Calu3 (cell line): ENCODE results near the gene PKMYT1. TPM values are rescaled to one million over a fixed set of nuclear protein-coding genes. Genes with fewer than 3 reads are reported as not detected.

Experiments used
- BruUV-seq: library from RNA; stranded (reverse); fragments of 400-500 nt; replicated peaks from 2 replicates; lab custom pipeline; 2021; lab: Mats Ljungman, UMichigan
- CTCF ChIA-PET: fragments of 300-600 bp; sonication (Branson Sonifier 250); formaldehyde crosslinking; loops from one replicate; lab custom pipeline; 2022; ENCODE audit warnings: antibody characterized with exemption; lab: Charles Lee
- DNase-seq: peaks from one replicate; pipeline ENCODE4 v3.0.0; 2022
- H3K27ac Mint-ChIP-seq: one replicate; pipeline ENCODE4 v1.8.0; 2022; ENCODE audit warnings: mixed read lengths; ENCODE audit not compliant: unreplicated experiment
- H3K27me3 Mint-ChIP-seq: one replicate; pipeline ENCODE4 v1.8.0; 2022; ENCODE audit warnings: mixed read lengths; ENCODE audit not compliant: unreplicated experiment
- H3K36me3 Mint-ChIP-seq: one replicate; pipeline ENCODE4 v1.8.0; 2022; ENCODE audit warnings: mild to moderate bottlenecking, moderate library complexity, mixed read lengths; ENCODE audit not compliant: insufficient read depth, unreplicated experiment
- H3K4me1 Mint-ChIP-seq: one replicate; pipeline ENCODE4 v1.8.0; 2022; ENCODE audit warnings: mild to moderate bottlenecking, low read depth, mixed read lengths; ENCODE audit not compliant: unreplicated experiment
- H3K4me3 Mint-ChIP-seq: one replicate; pipeline ENCODE4 v1.8.0; 2022; ENCODE audit warnings: mild to moderate bottlenecking, low read depth, moderate library complexity, mixed read lengths; ENCODE audit not compliant: unreplicated experiment
- H3K9me3 Mint-ChIP-seq: one replicate; pipeline ENCODE4 v1.8.0; 2022; ENCODE audit warnings: low read depth, mixed read lengths; ENCODE audit not compliant: unreplicated experiment
- CTCF ChIP-seq: fragments of 200-600 bp; IDR thresholded peaks from one replicate; pipeline ENCODE4 v1.8.0; 2022; ENCODE audit warnings: antibody characterized with exemption; ENCODE audit not compliant: unreplicated experiment
- intact Hi-C: fragments of 100-400 bp; cut with micrococcal nuclease; formaldehyde crosslinking; loops from one replicate; pipeline ENCODE4 v1.10.0; 2022; ENCODE audit not compliant: unreplicated experiment
- total RNA-seq: library from RNA; stranded (reverse); gene quantifications from 2 replicates; pipeline ENCODE4 v1.2.3, GENCODE V29; 2022

Gene PKMYT1
- total RNA-seq, 1 experiment from 2014 or later = 107 TPM

DNA sequence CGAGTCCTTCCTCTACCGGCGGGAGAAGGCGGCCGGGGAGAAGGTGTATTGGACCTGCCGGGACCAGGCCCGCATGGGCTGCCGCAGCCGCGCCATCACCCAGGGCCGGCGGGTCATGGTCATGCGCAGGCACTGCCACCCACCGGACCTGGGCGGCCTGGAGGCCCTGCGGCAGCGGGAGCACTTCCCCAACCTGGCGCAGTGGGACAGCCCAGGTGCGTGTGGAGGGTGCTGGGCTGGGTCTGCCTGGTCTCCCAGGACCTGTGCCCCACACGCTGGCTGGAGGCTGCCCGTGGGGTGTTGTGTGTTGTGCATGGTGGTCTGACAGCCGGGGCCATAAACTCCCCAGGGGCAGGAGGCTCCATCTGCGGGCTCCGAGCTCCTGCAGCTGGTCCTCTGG lies 43.1 kb downstream of the PKMYT1 start:
- Mint-ChIP-seq H3K27me3 (no peaks in the 10 kb centered on the region), H3K9me3 (no peaks in the 10 kb centered on the region), H3K4me3 (no peak overlapping the region), H3K27ac (no peak overlapping the region), H3K36me3 (peaks cover 30% of the 10 kb centered on the region), H3K4me1 (no peaks in the 10 kb centered on the region)
- CTCF ChIA-PET = no interaction called here
- intact Hi-C loops = no loop called here
- DNase-seq = no peak
- TF ChIP-seq CTCF = no peak
- no TSS peak for BruUV-seq

DNA sequence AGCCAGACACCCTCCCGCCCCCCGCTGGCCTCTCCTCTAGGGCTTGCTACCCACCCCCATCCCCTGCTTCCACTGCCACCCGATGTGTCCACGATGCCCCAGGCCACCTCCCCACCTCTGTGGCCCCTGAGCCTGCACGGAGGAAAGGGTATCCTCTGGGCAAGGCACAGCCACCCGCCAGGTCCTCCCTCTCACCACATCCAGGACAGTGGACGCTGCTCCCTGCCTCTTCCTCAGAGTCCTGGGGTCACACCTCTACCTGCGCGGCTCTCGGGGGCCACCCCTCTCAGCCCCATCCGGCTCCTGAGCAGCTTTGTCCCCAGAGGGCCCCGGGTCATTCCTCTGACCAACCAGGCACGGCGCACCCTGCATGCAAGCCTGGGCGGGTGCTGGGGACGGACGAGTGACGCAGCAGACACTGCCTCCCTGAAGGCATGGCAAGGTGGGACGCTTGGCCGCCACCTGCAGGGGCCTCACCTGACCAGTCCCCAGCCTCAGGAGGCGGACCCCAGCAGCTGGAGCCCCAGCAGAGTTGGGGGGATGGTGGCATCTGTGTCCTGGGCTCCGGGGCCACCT lies 43.7 kb downstream of the PKMYT1 start:
- no TSS peak for BruUV-seq
- H3K36me3 Mint-ChIP-seq = peaks cover 31% of the 10 kb centered on the region

DNA sequence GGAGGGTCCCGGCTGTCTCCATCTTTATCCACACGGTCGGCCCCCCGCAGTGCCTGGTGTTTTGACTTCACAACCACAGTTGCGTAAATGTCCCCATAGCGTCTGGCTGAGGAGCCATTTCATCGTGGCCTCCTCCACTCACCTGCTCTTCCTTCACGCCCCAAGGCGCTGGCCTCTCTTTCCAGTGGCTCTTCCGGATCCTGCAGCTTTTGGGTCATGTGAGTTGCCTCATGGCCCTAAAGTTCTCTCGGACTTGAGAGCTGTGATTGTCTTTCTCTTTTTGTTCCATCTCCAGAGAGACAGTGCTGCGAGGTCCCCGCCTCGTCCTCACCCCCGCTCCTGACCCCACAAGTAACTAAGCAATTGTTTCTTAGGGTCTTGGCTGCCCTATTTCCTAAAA lies 45.8 kb downstream of the PKMYT1 start:
- Mint-ChIP-seq H3K4me1 (no peaks in the 10 kb centered on the region), H3K9me3 (no peaks in the 10 kb centered on the region), H3K36me3 (peaks cover 31% of the 10 kb centered on the region), H3K27me3 (no peaks in the 10 kb centered on the region), H3K27ac (no peak overlapping the region), H3K4me3 (no peak overlapping the region)
- intact Hi-C loops = no loop called here
- BruUV-seq = no TSS peak
- DNase-seq = no peak
- CTCF ChIA-PET = interaction anchor here (1.1 kb wide), 1 partner anchor 17 kb away, joined by 3 read pairs; no protein-coding TSS in a partner anchor
- no peak for TF ChIP-seq CTCF

More for the DNA sequence above, 43.7 kb downstream of the PKMYT1 start:
- no peak for DNase-seq
- TF ChIP-seq CTCF = no peak
- CTCF ChIA-PET = no interaction called here
- no peak overlapping the region for H3K4me3 Mint-ChIP-seq
- intact Hi-C loops = no loop called here
- H3K9me3 Mint-ChIP-seq = no peaks in the 10 kb centered on the region
- no peak overlapping the region for H3K27ac Mint-ChIP-seq
- no peaks in the 10 kb centered on the region for H3K4me1 Mint-ChIP-seq
- no peaks in the 10 kb centered on the region for H3K27me3 Mint-ChIP-seq

GRCh38 chr16:2933701-2934100 lies 46.5 kb downstream of the PKMYT1 start:
- BruUV-seq = no TSS peak
- intact Hi-C loops = no loop called here
- Mint-ChIP-seq H3K4me3 (no peak overlapping the region), H3K9me3 (no peaks in the 10 kb centered on the region), H3K4me1 (no peaks in the 10 kb centered on the region), H3K27me3 (no peaks in the 10 kb centered on the region), H3K36me3 (peaks cover 31% of the 10 kb centered on the region), H3K27ac (no peak overlapping the region)
- DNase-seq = no peak
- TF ChIP-seq CTCF = no peak
- CTCF ChIA-PET = no interaction called here
